Activated naive CD8-positive, alpha-beta T cell treated with anti-CD3 and anti-CD28 coated beads, Interleukin-2, amount 50 U/mL, for 24 hours (primary cell): Measurements from ENCODE around the gene EDRF1.

ENCODE experiments used
- ATAC-seq: fragments of 150-1000 bp; cut with Tn5 transposase; one replicate; pipeline ENCODE4 v1.10.0; 2021
- DNase-seq: peaks from one replicate; pipeline ENCODE4 v3.0.0; 2021
- H3K27ac Mint-ChIP-seq: one replicate; pipeline ENCODE4 v1.8.0; 2021; ENCODE audit warnings: mild to moderate bottlenecking, mixed read lengths
- H3K27me3 Mint-ChIP-seq: one replicate; pipeline ENCODE4 v1.8.0; 2021; ENCODE audit warnings: mixed read lengths
- H3K36me3 Mint-ChIP-seq: one replicate; pipeline ENCODE4 v1.8.0; 2021; ENCODE audit warnings: low read depth, mixed read lengths
- H3K4me1 Mint-ChIP-seq: one replicate; pipeline ENCODE4 v1.8.0; 2021; ENCODE audit warnings: mixed read lengths
- H3K4me3 Mint-ChIP-seq: one replicate; pipeline ENCODE4 v1.8.0; 2021; ENCODE audit warnings: mild to moderate bottlenecking, moderate library complexity, mixed read lengths
- H3K9me3 Mint-ChIP-seq: one replicate; pipeline ENCODE4 v1.8.0; 2021; ENCODE audit warnings: mixed read lengths

EDRF1 gene

GRCh38 chr10:125768219-125768855, 48.8 kb downstream of the EDRF1 start:
- H3K27ac Mint-ChIP-seq, result no peak overlapping the region
- no peak overlapping the region for H3K4me3 Mint-ChIP-seq
- H3K36me3 Mint-ChIP-seq, result peaks cover 36% of the 10 kb centered on the region
- H3K4me1 Mint-ChIP-seq, result no peaks in the 10 kb centered on the region
- no peak for DNase-seq
- no peak for ATAC-seq
- H3K9me3 Mint-ChIP-seq, result no peaks in the 10 kb centered on the region
- no peaks in the 10 kb centered on the region for H3K27me3 Mint-ChIP-seq

- DNase-seq (no peak), ATAC-seq (no peak)
- Mint-ChIP-seq H3K27me3 (no peaks in the 10 kb centered on the region), H3K4me3 (no peak overlapping the region), H3K36me3 (peaks cover 29% of the 10 kb centered on the region), H3K4me1 (no peaks in the 10 kb centered on the region), H3K27ac (no peak overlapping the region), H3K9me3 (no peaks in the 10 kb centered on the region)
Observed at GRCh38 chr10:125769175-125769574, 49.7 kb downstream of the EDRF1 start.

GRCh38 chr10:125770844-125771243, 51.3 kb downstream of the EDRF1 start:
- Mint-ChIP-seq H3K9me3 (no peaks in the 10 kb centered on the region), H3K4me1 (no peaks in the 10 kb centered on the region), H3K36me3 (peaks cover 18% of the 10 kb centered on the region), H3K27ac (no peak overlapping the region), H3K4me3 (no peak overlapping the region), H3K27me3 (no peaks in the 10 kb centered on the region)
- no peak for DNase-seq
- no peak for ATAC-seq

GRCh38 chr10:125772112-125772863, 52.8 kb downstream of the EDRF1 start:
- no peak overlapping the region for H3K4me3 Mint-ChIP-seq
- H3K4me1 Mint-ChIP-seq, result no peaks in the 10 kb centered on the region
- DNase-seq, result no peak
- no peak for ATAC-seq
- H3K27me3 Mint-ChIP-seq, result no peaks in the 10 kb centered on the region
- H3K27ac Mint-ChIP-seq, result no peak overlapping the region
- H3K36me3 Mint-ChIP-seq, result peaks cover 7% of the 10 kb centered on the region
- H3K9me3 Mint-ChIP-seq, result no peaks in the 10 kb centered on the region

GRCh38 chr10:125772864-125773180, 53.3 kb downstream of the EDRF1 start:
- no peaks in the 10 kb centered on the region for H3K27me3 Mint-ChIP-seq
- ATAC-seq (no peak), DNase-seq (no peak)
- peaks cover 1% of the 10 kb centered on the region for H3K36me3 Mint-ChIP-seq
- H3K27ac Mint-ChIP-seq, result no peak overlapping the region
- H3K4me3 Mint-ChIP-seq, result no peak overlapping the region
- no peaks in the 10 kb centered on the region for H3K4me1 Mint-ChIP-seq
- H3K9me3 Mint-ChIP-seq, result no peaks in the 10 kb centered on the region

- H3K27me3 Mint-ChIP-seq, result no peaks in the 10 kb centered on the region
- no peak overlapping the region for H3K27ac Mint-ChIP-seq
- H3K4me1 Mint-ChIP-seq, result no peaks in the 10 kb centered on the region
- DNase-seq (no peak), ATAC-seq (no peak)
- no peak overlapping the region for H3K4me3 Mint-ChIP-seq
- H3K9me3 Mint-ChIP-seq, result no peaks in the 10 kb centered on the region
- no peaks in the 10 kb centered on the region for H3K36me3 Mint-ChIP-seq
Observed at GRCh38 chr10:125773687-125774543, 54.4 kb downstream of the EDRF1 start.

- Mint-ChIP-seq H3K4me1 (no peaks in the 10 kb centered on the region), H3K4me3 (no peak overlapping the region), H3K36me3 (no peaks in the 10 kb centered on the region), H3K9me3 (no peaks in the 10 kb centered on the region), H3K27ac (no peak overlapping the region), H3K27me3 (no peaks in the 10 kb centered on the region)
- no peak for ATAC-seq
- DNase-seq, result no peak
Observed at GRCh38 chr10:125774581-125775191, 55.2 kb downstream of the EDRF1 start.

GRCh38 chr10:125775491-125776106, 56.1 kb downstream of the EDRF1 start, which contains the start of gene MMP21:
Gene MMP21, minus strand, starts transcription at chr10:125775821. Its CDS starts 0 bp downstream, at chr10:125775821.
- H3K9me3 Mint-ChIP-seq, result no peaks in the 10 kb centered on the region
- no peak within 1 kb of the TSS for H3K27ac Mint-ChIP-seq
- ATAC-seq (no peak), DNase-seq (no peak)
- H3K4me1 Mint-ChIP-seq, result no peaks in the 10 kb centered on the region
- no peak within 1 kb of the TSS for H3K4me3 Mint-ChIP-seq
- H3K27me3 Mint-ChIP-seq, result no peaks in the 10 kb centered on the region
- H3K36me3 Mint-ChIP-seq, result no peaks in the 10 kb centered on the region

GRCh38 chr10:125777806-125778205, 58.3 kb downstream of the EDRF1 start:
- Mint-ChIP-seq H3K27ac (no peak overlapping the region), H3K4me3 (no peak overlapping the region), H3K36me3 (no peaks in the 10 kb centered on the region), H3K9me3 (no peaks in the 10 kb centered on the region), H3K4me1 (no peaks in the 10 kb centered on the region), H3K27me3 (no peaks in the 10 kb centered on the region)
- ATAC-seq (no peak), DNase-seq (no peak)

GRCh38 chr10:125778556-125778955, 59.0 kb downstream of the EDRF1 start:
- H3K27ac Mint-ChIP-seq, result no peak overlapping the region
- H3K4me3 Mint-ChIP-seq, result no peak overlapping the region
- H3K27me3 Mint-ChIP-seq, result no peaks in the 10 kb centered on the region
- H3K9me3 Mint-ChIP-seq, result no peaks in the 10 kb centered on the region
- H3K36me3 Mint-ChIP-seq, result no peaks in the 10 kb centered on the region
- DNase-seq, result no peak
- no peak for ATAC-seq
- no peaks in the 10 kb centered on the region for H3K4me1 Mint-ChIP-seq

- DNase-seq (no peak), ATAC-seq (no peak)
- H3K4me3 Mint-ChIP-seq, result no peak overlapping the region
Observed at GRCh38 chr10:125779403-125780327, 60.2 kb downstream of the EDRF1 start.

GRCh38 chr10:125781374-125781773, 61.9 kb downstream of the EDRF1 start:
- no peak overlapping the region for H3K4me3 Mint-ChIP-seq
- DNase-seq (no peak), ATAC-seq (no peak)
- no peak overlapping the region for H3K27ac Mint-ChIP-seq
- H3K27me3 Mint-ChIP-seq, result no peaks in the 10 kb centered on the region
- H3K4me1 Mint-ChIP-seq, result no peaks in the 10 kb centered on the region
- H3K9me3 Mint-ChIP-seq, result no peaks in the 10 kb centered on the region
- no peaks in the 10 kb centered on the region for H3K36me3 Mint-ChIP-seq

More at GRCh38 chr10:125779403-125780327, 60.2 kb downstream of the EDRF1 start:
- H3K4me1 Mint-ChIP-seq, result no peaks in the 10 kb centered on the region
- H3K27ac Mint-ChIP-seq, result no peak overlapping the region
- H3K27me3 Mint-ChIP-seq, result no peaks in the 10 kb centered on the region
- no peaks in the 10 kb centered on the region for H3K9me3 Mint-ChIP-seq
- no peaks in the 10 kb centered on the region for H3K36me3 Mint-ChIP-seq

GRCh38 chr10:125782054-125782453, 62.5 kb downstream of the EDRF1 start:
- Mint-ChIP-seq H3K36me3 (no peaks in the 10 kb centered on the region), H3K27me3 (no peaks in the 10 kb centered on the region), H3K4me3 (no peak overlapping the region), H3K27ac (no peak overlapping the region), H3K4me1 (peaks cover 2% of the 10 kb centered on the region), H3K9me3 (no peaks in the 10 kb centered on the region)
- DNase-seq (no peak), ATAC-seq (no peak)
